Activated CD4-positive, alpha-beta T cell treated with anti-CD3 and anti-CD28 coated beads, Interleukin-2, amount 10 ng/mL, durations not matched to agents 7 days and 5 days (primary cell): Measurements from ENCODE around the gene OBI1. TPM values are rescaled to one million over a fixed set of nuclear protein-coding genes. Genes with fewer than 3 reads are reported as not detected.

ENCODE experiments used
- CTCF ChIA-PET: fragments of 350-600 bp; sonication (Branson Sonifier 250); formaldehyde crosslinking; loops from one replicate; lab custom pipeline; 2021; ENCODE audit warnings: antibody characterized with exemption; lab: Charles Lee
- POLR2A ChIA-PET: fragments of 350-600 bp; sonication (Branson Sonifier 250); formaldehyde crosslinking; loops from one replicate; lab custom pipeline; 2021; ENCODE audit warnings: antibody characterized with exemption; lab: Charles Lee
- DNase-seq: peaks from one replicate; pipeline ENCODE4 v3.0.0-alpha.2; 2020
- H3K27ac Mint-ChIP-seq: one replicate; pipeline ENCODE4 v1.8.0; 2021; ENCODE audit warnings: mild to moderate bottlenecking, moderate library complexity, mixed read lengths
- H3K27me3 Mint-ChIP-seq: one replicate; pipeline ENCODE4 v1.8.0; 2021; ENCODE audit warnings: mixed read lengths
- H3K36me3 Mint-ChIP-seq: one replicate; pipeline ENCODE4 v1.8.0; 2021; ENCODE audit warnings: low read depth, mixed read lengths
- H3K4me1 Mint-ChIP-seq: one replicate; pipeline ENCODE4 v1.8.0; 2021; ENCODE audit warnings: mixed read lengths
- H3K4me3 Mint-ChIP-seq: one replicate; pipeline ENCODE4 v1.8.0; 2021; ENCODE audit warnings: mild to moderate bottlenecking, moderate library complexity, mixed read lengths
- H3K9me3 Mint-ChIP-seq: one replicate; pipeline ENCODE4 v1.8.0; 2021; ENCODE audit warnings: mixed read lengths
- total RNA-seq, 2 experiments: library from RNA; stranded (reverse); gene quantifications; one replicate each; pipeline ENCODE4 v1.2.3, GENCODE V29; 2021

The OBI1 gene
- total RNA-seq, 2 experiments from 2014 or later, result 19.9 to 22.2 TPM

GRCh38 chr13:78607409-78608251 lies 51.3 kb downstream of the OBI1 start:
- H3K4me1 Mint-ChIP-seq, result peaks cover 19% of the 10 kb centered on the region
- CTCF ChIA-PET, result interaction anchor here (0.9 kb wide), 1 partner anchor 15 kb away, joined by 3 read pairs; no protein-coding TSS in a partner anchor
- POLR2A ChIA-PET, result no interaction called here
- H3K9me3 Mint-ChIP-seq, result no peaks in the 10 kb centered on the region
- H3K27ac Mint-ChIP-seq, result peak overlapping the region; percentile 31
- no peak for DNase-seq
- H3K36me3 Mint-ChIP-seq, result no peaks in the 10 kb centered on the region
- H3K27me3 Mint-ChIP-seq, result peaks cover 88% of the 10 kb centered on the region
- H3K4me3 Mint-ChIP-seq, result peak overlapping the region; percentile 67

DNA sequence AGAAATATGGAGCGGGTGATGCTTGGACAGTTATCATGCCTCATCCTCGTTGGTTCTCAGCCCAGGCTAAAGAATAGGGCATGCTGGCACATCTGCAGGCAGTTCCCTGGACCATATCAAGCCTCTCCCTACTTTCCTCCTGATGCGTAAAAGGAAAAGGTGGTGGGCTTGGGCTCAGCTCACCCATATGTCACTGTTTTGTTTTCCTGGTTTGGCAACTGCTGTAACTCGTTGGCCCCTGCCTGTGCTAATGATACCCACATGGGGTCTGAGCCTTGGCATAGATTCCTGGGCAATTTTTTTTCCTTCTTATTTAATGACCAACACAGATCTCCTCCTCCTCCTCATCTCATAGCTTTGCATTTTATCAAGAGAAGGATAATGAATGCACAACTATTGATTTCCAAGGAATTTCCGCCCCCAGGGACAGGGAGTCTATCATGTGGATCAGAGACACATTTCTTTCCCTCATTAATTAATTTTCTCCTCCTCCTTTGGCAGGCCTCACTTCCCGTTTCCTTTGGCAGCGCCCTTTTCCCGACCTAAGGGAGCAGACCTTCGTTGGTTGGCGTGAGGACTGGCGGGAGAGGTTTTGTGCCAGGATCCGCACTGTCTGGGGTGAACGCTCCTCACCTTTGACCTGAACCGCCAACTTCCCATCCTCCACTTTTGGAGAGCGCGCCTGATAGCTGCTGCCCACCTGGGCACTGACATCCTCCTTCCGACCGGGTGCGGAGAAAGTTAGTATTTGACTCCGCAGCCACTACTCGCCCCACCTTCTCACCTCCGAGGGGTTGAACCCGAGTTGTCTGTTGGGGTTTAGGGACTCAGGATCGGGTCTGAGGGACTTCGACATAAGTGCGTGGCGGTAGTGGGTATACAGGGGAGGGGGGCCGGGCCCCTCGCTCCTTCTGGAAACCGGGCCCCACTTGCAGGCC lies 52.2 kb downstream of the OBI1 start:
- no peak for DNase-seq
- peak overlapping the region; percentile 31 for H3K27ac Mint-ChIP-seq
- peaks cover 24% of the 10 kb centered on the region for H3K4me1 Mint-ChIP-seq
- H3K27me3 Mint-ChIP-seq, result peaks cover 89% of the 10 kb centered on the region
- H3K36me3 Mint-ChIP-seq, result no peaks in the 10 kb centered on the region
- ChIA-PET CTCF (interaction anchor here (2.2 kb wide), 1 partner anchor 10 kb away, joined by 4 read pairs; no protein-coding TSS in a partner anchor), POLR2A (no interaction called here)
- H3K4me3 Mint-ChIP-seq, result no peak overlapping the region
- H3K9me3 Mint-ChIP-seq, result no peaks in the 10 kb centered on the region

DNA sequence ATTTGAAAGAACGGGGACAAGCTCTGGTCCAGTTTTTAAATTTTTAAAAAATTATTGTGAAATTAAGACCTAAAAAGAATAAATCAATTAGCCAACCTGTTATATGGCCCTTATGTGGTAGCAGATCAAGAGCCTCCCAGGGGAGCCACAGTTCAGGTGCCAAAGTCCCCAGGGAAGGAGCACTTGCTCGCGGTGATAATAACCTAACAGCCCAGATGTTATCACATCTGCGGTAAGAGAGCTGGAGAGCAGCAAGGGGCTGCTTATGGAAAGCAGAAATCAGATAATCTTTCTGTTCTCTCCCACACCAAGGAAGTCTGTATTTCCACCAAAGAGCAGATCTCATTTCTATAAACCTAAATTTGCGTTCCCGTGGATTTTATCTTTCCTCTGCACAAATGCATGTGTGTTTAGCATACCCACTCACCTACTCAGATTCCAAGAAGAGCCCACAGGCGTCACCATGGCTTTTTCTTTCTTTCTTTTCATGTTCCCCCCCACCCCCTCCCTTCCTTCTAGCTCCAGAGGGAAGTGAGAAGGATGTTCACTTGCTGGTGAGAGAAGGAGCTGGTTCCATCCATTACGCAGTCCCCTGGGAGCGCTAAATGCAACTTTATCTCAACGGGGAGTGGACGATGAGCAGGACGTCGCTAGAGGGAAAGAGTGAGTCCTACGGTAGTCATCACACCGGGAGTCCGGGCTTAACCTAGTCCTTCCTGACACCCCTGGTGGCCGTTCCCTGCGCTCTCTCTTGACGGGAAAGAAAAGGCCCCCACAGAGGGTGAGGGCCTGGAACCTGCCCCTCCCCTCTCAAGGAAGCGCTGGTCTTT lies 54.0 kb downstream of the OBI1 start:
- POLR2A ChIA-PET, result no interaction called here
- Mint-ChIP-seq H3K27me3 (peaks cover 88% of the 10 kb centered on the region), H3K4me1 (peaks cover 36% of the 10 kb centered on the region), H3K36me3 (no peaks in the 10 kb centered on the region), H3K9me3 (no peaks in the 10 kb centered on the region), H3K4me3 (no peak overlapping the region), H3K27ac (no peak overlapping the region)
- CTCF ChIA-PET, result interaction anchor here (1.6 to 2.2 kb wide), 2 partner anchors 8 to 11 kb away, joined by 4 to 5 read pairs; no protein-coding TSS in a partner anchor
- DNase-seq, result no peak

DNA sequence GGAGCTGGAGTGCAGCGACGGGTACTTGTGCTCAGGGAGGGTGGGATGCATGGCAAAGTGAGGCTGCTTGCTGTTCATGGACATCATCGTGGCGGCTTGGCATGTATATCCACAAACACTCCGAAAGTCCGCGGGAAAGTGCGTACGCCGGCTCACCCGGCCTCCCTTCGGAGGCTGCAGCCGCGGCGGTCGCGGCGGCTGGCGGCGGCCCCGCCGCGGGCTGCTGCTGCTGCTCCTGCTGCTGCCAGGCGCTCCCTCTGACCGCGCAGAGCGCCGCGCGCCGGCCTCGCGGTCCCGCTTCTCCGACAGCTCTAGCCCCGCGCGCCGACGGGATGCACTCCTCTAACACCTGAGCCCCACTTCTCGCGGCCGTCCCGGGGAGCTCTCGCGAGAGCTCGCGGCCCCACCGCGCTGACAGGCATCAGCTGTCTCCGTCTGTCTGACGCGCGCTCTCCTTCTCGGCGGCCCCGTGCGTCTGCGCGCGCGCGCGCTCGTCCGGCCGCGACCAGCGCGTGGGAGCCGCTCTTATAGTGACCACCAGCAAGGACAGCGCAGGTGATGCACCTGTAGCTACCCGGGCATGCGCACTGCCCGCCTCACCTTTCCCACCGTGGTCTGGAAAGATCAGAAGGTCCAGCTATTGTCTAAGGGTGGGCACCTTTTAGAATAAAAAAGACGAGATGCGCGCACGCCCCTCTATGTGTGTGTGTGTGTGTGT lies 55.6 kb downstream of the OBI1 start, which contains the start of gene POU4F1:
Gene POU4F1, minus strand, starts transcription at position 313 of the 718 bp plus-strand sequence. Its CDS starts 226 bp downstream, at position 87.
- Mint-ChIP-seq H3K4me1 (peaks cover 35% of the 10 kb centered on the region), H3K9me3 (no peaks in the 10 kb centered on the region), H3K27ac (peak within 1 kb of the TSS; percentile 78), H3K36me3 (peaks cover 2% of the 10 kb centered on the region), H3K4me3 (peak within 1 kb of the TSS; percentile 65), H3K27me3 (peaks cover 87% of the 10 kb centered on the region)
- DNase-seq, result peak; percentile 76
- ChIA-PET POLR2A (no interaction called here), CTCF (interaction anchor here (1.1 to 1.6 kb wide), 2 partner anchors 13 to 17 kb away, joined by 3 to 5 read pairs; no protein-coding TSS in a partner anchor)

DNA sequence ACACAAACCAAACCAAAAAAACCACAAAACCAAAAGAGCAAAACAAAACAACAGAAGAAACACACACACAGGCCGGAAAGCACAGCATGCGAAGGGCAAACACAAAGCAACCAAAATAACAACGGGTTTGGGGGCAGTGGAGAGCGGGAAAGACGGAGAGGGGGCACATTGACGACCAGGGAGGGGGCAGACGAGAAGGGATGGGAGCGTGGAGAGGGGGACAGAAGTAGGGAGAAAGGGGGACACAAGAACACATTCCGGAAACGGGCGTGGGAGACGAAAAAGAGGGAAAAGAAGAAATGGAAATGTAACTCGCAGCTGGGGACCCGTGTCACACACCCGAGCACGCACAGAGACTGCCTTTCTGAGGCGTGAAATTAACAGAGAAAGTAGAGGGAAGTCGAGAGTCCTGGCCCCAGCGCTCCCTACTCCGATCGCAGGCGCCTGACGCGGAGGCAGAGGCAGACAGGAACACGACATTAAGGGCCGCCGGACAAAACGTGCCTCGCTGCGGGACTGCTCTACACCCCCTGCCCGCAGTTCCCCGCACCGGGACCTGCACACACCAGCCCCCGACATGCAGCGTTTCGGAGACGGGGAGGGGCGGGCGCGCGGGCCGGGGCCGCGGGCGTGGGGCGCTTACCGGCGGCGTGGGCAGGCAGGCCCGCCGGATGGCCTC lies 56.3 kb downstream of the OBI1 start:
- Mint-ChIP-seq H3K36me3 (peaks cover 2% of the 10 kb centered on the region), H3K27ac (peak overlapping the region; percentile 78)
- POLR2A ChIA-PET, result no interaction called here

DNA sequence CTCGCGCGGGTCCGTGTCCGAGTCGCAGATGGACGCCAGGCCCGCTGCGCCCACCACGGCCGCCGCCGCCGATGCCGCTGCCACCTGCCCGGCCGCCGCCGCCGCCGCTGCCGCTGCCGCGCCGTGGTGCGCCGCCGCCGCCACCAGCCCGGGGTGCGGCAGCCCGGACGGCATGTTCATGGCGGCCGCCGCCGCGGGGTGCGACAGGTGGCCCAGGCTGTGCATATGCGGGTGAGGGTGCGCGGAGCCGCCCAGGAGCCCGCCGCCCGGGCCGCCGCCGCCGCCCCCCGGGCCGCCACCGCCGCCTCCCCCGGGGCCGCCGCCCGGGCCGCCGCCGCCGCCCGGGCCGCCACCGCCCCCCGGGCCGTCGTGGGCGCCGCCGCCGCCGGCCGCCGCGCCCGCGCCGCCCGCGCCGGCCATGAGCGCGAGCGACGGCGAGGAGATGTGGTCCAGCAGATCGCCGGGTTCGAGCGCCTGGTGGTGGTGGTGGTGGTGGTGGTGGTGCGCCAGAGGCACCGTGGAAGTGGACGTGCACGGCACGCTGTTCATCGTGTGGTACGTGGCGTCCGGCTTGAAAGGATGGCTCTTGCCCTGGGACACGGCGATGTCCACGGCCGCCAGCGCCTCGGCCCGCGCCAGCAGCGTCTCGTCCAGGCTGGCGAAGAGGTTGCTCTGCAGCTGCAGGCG lies 56.9 kb downstream of the OBI1 start:
- peak overlapping the region; percentile 65 for H3K4me3 Mint-ChIP-seq
- peak overlapping the region; percentile 78 for H3K27ac Mint-ChIP-seq
- peaks cover 30% of the 10 kb centered on the region for H3K4me1 Mint-ChIP-seq
- H3K9me3 Mint-ChIP-seq, result no peaks in the 10 kb centered on the region
- peaks cover 2% of the 10 kb centered on the region for H3K36me3 Mint-ChIP-seq
- CTCF ChIA-PET, result interaction anchor here (0.6 kb wide), 1 partner anchor 13 kb away, joined by 3 read pairs; no protein-coding TSS in a partner anchor
- DNase-seq, result no peak
- H3K27me3 Mint-ChIP-seq, result peaks cover 85% of the 10 kb centered on the region
- POLR2A ChIA-PET, result no interaction called here

More for the DNA sequence above, 56.3 kb downstream of the OBI1 start:
- H3K4me3 Mint-ChIP-seq, result peak overlapping the region; percentile 65
- H3K9me3 Mint-ChIP-seq, result no peaks in the 10 kb centered on the region
- DNase-seq, result no peak
- CTCF ChIA-PET, result interaction anchor here (0.6 to 1.6 kb wide), 3 partner anchors 12 to 18 kb away, joined by 3 to 5 read pairs (median 3); no protein-coding TSS in a partner anchor
- peaks cover 30% of the 10 kb centered on the region for H3K4me1 Mint-ChIP-seq
- peaks cover 85% of the 10 kb centered on the region for H3K27me3 Mint-ChIP-seq

GRCh38 chr13:78601124-78601873 lies 57.7 kb downstream of the OBI1 start:
- Mint-ChIP-seq H3K36me3 (peaks cover 2% of the 10 kb centered on the region), H3K4me1 (peaks cover 33% of the 10 kb centered on the region), H3K27ac (peak overlapping the region; percentile 5), H3K27me3 (peaks cover 83% of the 10 kb centered on the region), H3K9me3 (no peaks in the 10 kb centered on the region), H3K4me3 (peak overlapping the region; percentile 30)
- ChIA-PET POLR2A (no interaction called here), CTCF (no interaction called here)
- no peak for DNase-seq

DNA sequence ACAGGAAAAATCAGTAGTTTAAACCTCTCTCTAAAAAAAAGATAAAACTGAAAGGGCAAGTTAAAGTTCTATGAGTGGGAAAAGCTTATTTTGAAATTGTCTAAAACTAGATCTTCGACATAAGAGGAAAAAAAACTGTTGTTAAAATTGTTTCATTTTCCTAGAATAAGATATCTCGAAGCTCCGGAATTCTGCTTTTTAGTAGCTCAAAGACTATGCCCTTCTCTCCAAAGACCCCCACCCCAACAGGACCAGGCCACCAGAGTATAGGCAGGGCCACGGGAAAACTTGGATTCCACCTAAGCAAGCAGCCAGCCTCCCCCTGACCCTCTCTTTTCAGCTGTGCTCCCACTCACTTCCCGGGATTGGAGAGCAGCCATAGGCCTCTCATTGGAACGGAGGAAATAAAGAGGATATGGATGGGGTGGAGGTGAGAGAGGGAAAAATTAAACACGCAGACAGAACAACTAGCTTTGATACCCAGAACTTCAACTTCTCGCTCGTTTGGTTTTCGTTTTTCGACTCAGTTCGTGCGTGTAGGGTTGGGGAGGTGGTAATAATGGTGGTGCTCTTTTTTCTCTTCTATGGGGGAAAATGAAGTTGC lies 58.6 kb downstream of the OBI1 start:
- Mint-ChIP-seq H3K36me3 (peaks cover 2% of the 10 kb centered on the region), H3K9me3 (no peaks in the 10 kb centered on the region), H3K27me3 (peaks cover 81% of the 10 kb centered on the region), H3K4me1 (peaks cover 33% of the 10 kb centered on the region), H3K27ac (peak overlapping the region; percentile 68), H3K4me3 (peak overlapping the region; percentile 30)
- no peak for DNase-seq
- CTCF ChIA-PET, result no interaction called here
- POLR2A ChIA-PET, result no interaction called here

DNA sequence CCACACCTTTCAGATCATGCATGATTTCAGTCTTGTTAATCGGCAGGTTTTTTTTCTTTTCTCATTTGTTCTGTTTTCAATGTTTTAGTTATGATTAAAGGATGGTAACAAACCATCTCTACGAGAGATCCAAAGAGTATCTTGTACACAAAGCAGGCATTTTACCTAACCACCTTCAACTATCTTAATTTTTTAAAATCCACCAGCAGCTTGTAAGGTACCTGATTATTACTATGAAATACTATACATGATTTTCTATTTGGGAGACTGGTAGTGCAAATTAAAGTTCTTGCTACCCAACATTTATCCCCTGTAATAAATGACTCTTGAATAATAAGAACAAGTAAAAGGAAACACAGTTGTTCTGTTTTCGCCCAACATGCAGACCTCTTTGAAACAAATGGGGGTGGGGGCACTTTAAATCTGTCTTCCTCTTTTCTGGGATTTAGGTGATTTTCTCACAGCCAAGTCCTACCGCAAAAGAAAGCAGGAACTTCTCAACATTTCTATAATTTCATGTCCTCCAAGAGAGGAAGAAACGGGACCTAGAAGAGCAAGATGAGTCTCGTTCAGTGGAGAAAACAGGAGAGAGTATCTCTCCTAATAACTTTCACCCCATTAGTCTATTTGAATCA lies 59.2 kb downstream of the OBI1 start:
- CTCF ChIA-PET, result no interaction called here
- no peak overlapping the region for H3K4me3 Mint-ChIP-seq
- POLR2A ChIA-PET, result no interaction called here
- DNase-seq, result no peak
- H3K27ac Mint-ChIP-seq, result no peak overlapping the region
- H3K27me3 Mint-ChIP-seq, result peaks cover 81% of the 10 kb centered on the region
- peaks cover 33% of the 10 kb centered on the region for H3K4me1 Mint-ChIP-seq
- H3K36me3 Mint-ChIP-seq, result peaks cover 2% of the 10 kb centered on the region
- H3K9me3 Mint-ChIP-seq, result no peaks in the 10 kb centered on the region
